Measurements from ENCODE around the gene ITM2A. TPM values are rescaled to one million over a fixed set of nuclear protein-coding genes. Genes with fewer than 3 reads are reported as not detected.

Gene ITM2A
- total RNA-seq, 1 donor from 2014 or later: 5.8 TPM

- TF ChIP-seq CTCF (IDR thresholded peaks at IDR 0.05; ENCODE audit: partially characterized antibody, unreplicated experiment): no peak
- H3K4me3 Mint-ChIP-seq (ENCODE audit: unreplicated experiment): no peak overlapping the region
- H3K27me3 Mint-ChIP-seq (ENCODE audit: unreplicated experiment): no peaks in the 10 kb centered on the region
- H3K4me1 Mint-ChIP-seq (ENCODE audit: low read depth, unreplicated experiment): no peaks in the 10 kb centered on the region
- H3K36me3 Mint-ChIP-seq (ENCODE audit: unreplicated experiment): no peaks in the 10 kb centered on the region
- H3K27ac Mint-ChIP-seq (ENCODE audit: unreplicated experiment): no peak overlapping the region
- DNase-seq: no peak
- no peaks in the 10 kb centered on the region for H3K9me3 Mint-ChIP-seq (ENCODE audit: unreplicated experiment)
Measured at GRCh38 chrX:79325263-79325958, 41.7 kb downstream of the ITM2A start.

Other genes starting within 250 kb of the ITM2A start
- gene GPR174, start 222.6 kb downstream of the ITM2A start, total RNA-seq (ENCODE audit: unreplicated experiment): not detected